SIG-M5 treated with dmso at 0.1 percent for 504 hours (cell line): Measurements from ENCODE around the gene VPS50.

Experiments used
- DNase-seq: peaks from one replicate; lab custom pipeline; 2025; ENCODE audit not compliant: unreplicated experiment; lab: John Stamatoyannopoulos, UW

VPS50 gene, protein sequence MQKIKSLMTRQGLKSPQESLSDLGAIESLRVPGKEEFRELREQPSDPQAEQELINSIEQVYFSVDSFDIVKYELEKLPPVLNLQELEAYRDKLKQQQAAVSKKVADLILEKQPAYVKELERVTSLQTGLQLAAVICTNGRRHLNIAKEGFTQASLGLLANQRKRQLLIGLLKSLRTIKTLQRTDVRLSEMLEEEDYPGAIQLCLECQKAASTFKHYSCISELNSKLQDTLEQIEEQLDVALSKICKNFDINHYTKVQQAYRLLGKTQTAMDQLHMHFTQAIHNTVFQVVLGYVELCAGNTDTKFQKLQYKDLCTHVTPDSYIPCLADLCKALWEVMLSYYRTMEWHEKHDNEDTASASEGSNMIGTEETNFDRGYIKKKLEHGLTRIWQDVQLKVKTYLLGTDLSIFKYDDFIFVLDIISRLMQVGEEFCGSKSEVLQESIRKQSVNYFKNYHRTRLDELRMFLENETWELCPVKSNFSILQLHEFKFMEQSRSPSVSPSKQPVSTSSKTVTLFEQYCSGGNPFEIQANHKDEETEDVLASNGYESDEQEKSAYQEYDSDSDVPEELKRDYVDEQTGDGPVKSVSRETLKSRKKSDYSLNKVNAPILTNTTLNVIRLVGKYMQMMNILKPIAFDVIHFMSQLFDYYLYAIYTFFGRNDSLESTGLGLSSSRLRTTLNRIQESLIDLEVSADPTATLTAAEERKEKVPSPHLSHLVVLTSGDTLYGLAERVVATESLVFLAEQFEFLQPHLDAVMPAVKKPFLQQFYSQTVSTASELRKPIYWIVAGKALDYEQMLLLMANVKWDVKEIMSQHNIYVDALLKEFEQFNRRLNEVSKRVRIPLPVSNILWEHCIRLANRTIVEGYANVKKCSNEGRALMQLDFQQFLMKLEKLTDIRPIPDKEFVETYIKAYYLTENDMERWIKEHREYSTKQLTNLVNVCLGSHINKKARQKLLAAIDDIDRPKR

DNA sequence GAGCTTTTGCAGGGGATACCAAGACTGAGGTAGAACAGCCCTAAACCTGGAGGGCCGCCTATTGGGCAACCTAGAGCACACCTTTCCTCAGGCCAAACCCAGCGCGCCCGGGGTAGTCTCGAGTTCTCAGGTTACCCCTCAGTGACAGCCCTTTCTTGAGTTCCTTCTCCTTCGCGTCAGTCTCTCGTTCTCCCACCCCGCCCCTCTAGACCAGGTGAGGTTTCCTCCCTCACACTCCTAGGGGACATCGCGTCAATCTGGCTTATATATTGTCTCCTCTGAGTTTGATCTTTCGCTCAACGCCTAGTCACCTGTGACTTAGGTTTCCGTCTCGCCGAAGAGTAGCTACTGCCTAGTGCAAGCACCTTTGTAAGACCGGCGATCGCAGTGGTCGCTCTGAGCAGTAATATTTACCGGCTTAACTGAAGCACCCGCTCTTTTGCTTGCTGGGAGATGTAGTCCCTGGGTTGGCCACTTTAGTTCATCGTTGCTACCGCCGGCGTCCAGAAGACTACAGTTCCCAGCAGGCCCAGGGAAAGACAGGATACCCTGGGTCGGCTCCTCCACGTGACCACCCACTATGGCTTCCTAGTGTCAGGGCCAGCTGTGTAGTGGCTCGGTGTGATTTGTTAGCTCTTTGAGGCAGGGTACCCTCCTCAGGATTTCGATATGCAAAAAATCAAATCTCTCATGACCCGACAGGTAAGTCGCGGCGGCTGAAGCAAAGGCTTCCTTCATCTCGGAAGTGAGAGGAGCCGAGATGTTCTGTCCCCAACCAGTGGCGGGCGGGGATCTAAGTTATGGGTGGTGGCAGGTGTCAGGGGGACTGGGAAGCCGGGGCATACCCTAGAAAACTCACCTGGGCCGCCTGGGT is at the start of gene VPS50:
VPS50 (plus strand) TSS at position 568 of the 874 bp plus-strand sequence; CDS start at position 670, 102 bp downstream.
- peak; percentile 98 for DNase-seq

DNA sequence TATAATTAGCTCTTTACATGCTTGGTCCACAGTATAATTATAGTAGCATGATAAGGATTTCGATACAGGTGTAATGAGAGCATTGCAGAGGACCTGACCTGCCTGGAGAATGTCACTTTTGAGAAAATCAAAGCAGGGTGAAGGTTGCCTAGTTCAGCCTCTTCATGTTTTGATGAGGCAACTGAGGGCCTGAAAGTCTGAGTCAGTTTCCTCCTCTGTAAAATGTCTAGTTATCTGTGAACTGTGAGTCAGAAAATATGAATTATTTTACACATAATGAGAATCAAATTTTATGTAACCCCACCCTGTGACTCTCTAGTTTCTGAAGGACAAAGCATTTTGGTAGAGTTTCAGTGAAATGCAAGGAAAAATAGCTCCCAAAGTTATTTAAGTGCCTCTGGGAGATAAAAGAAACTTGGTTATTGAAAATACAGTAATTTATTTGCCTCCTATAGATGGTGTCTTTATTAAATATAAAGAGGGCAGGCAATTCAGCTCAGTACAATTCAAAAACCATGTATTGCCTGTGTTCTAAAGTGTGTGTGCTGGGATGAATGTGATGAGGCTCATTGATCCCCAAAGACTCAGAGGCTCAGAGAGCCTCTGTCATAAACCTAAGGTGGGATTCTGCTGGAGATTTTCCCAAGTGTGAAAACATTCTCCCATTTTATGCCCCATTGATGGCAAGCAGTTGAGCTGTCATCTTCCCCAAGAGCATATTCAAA is 46.7 kb upstream of the VPS50 start:
- DNase-seq: no peak

DNA sequence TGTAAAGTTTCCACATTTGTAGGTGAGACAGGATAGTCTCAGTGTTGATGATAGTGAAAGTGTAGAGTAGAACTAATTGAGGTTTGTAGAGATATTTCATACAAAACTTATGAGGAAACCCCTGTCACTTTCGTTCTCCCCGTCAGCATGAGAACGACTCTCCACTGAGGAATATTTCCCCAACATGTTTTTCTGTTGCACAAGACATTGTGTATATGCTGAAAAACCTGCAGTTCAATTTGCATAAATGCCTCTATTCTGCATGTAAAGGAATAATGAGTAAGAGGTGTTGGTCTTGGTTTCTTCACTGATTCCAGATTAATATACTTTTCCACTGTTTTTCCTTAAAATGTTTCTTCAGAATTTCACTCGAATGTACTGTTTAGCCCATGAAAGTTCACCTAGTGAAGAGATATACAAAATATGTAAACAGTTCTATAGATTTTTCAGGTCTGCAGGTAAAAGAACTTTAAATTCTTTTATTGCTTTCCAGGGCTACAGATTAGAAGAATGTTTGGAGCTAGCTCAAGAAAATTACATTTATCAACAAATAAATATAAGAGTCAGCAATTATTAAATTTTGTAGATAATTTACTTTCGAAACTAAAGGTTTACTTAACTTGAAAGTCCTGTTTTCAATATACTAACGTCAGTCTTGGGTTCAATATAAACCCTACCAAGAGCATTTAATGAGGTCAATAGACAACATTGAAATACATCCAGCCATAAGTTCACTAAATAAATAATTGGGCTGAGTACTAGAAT is 43.1 kb upstream of the VPS50 start:
- DNase-seq: no peak

GRCh38 chr7:93194386-93194785 is 37.8 kb upstream of the VPS50 start:
- DNase-seq: no peak

DNA sequence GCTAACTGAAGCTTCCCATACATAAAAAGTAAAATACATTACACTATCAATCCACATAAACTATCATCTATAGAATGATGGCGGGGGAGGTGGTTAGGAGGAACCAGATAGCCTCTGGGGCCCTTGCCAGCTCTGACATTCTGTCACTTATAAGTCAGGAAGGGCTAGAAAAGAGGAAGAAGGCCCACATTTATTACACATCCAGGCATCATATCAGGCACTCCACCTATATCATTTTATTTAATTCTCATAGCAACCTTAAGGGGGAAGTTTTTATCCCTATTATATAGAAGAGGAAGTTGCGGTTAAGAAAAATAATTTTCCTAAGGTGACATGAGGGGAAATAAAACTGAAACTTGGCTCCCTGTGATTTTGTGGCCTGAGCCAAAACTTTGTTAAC is 35.8 kb upstream of the VPS50 start:
- DNase-seq: no peak

- no peak for DNase-seq
Measured at GRCh38 chr7:93198472-93198871, 33.7 kb upstream of the VPS50 start.

GRCh38 chr7:93202594-93203250 is 29.4 kb upstream of the VPS50 start:
- no peak for DNase-seq

DNA sequence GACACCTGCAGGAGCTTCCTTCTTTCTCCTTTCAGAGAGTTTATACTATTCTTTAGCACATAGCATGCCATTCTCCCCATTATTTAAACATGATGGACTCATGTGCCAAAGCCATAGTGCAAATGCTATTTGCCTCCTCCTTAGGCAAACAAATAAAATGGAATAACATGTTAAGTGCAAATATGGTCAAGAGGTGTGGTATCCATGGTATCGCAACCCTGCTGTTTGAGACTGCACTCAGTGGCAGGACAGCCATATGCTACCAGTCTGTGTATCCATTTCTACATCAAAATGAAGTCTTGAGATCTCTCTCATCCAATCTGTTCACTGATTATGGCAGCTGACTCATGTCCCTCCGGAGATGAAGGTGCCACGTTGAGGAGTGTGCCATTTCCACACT is 28.7 kb upstream of the VPS50 start:
- DNase-seq: no peak

GRCh38 chr7:93205046-93205445 is 27.1 kb upstream of the VPS50 start:
- no peak for DNase-seq

- no peak for DNase-seq
Measured at GRCh38 chr7:93211228-93211818, 20.8 kb upstream of the VPS50 start.

DNA sequence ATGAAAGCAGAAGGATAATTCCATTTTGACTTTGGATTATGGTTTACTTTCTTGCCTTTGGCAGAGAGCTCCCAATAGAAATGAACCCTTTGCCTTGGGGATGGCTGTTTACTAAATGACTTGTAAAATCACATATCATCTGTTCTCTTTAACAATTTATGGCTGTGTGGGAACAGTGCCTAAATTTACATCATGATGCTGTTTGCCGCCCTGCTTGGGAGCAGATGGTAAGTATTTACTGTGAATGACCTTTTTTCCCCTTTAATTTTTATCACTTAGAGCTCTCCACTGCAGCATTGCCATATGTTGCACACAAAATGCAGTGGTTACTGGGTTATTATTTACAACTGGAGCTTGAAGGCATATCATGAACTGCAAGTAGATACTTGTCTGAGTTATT is 19.3 kb upstream of the VPS50 start:
- DNase-seq: no peak

- no peak for DNase-seq
Measured at GRCh38 chr7:93218997-93219827, 13.0 kb upstream of the VPS50 start.

DNA sequence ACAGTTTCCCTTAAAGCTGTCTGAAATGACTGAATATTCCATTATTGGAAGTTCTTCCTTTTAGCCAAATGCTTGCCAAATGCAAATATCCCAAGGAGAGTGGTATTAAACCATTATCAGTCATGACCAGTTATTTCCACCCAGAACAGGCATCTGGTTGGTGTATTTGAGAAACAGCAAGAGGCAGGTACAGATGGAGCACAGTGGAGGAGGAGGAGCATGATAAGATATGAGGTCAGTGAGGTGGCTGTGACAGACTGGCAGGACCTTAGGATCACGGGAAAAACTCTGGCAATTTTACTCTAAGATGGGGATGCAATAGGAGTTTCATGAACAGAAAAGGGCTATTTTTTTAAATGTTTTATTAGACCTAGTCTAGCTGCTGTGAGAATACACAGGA is 12.3 kb upstream of the VPS50 start:
- DNase-seq: no peak

DNA sequence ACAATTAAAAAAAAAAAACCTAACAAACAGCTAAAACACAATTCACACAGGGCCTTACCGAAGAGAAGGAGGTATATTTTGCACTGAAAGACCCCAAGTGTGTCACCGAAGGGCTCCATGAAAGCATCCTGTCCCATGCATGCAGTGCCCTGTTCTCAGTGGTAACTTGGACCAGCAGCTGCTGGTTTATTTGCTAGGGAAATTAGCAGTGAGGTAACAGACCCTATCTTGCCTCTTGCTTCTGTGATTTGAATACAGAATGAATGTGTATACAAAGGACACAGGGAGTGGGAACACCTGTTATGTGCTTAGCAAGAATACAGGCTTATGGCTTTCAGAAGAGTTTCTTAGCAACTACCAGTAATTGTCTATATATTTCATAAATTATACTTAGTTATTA is 5.9 kb upstream of the VPS50 start, which contains the start of gene HEPACAM2:
HEPACAM2 (minus strand) TSS at position 160 of the 400 bp plus-strand sequence.
- DNase-seq: no peak

DNA sequence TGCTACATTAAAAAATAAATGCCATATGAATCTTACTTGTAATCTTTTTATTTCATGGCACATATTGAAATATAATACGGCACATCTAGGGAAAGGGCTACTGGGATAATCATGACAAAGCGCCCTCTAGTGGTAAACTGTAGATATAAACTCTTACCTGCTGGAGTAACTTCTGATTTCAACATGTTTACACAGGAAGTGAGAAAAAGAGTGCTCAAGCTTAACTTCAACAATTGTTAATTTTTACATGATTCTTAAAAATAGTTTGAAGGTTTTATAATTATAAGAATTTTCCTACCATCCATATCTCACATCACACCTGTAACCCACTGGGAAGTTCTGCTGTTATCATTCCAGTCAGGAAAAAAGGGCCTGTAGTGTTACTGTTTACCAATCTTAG is 3.9 kb upstream of the VPS50 start:
- peak; percentile 74 for DNase-seq

- peak; percentile 7 for DNase-seq
Measured at GRCh38 chr7:93231259-93231658, 907 bp upstream of the VPS50 start.

DNA sequence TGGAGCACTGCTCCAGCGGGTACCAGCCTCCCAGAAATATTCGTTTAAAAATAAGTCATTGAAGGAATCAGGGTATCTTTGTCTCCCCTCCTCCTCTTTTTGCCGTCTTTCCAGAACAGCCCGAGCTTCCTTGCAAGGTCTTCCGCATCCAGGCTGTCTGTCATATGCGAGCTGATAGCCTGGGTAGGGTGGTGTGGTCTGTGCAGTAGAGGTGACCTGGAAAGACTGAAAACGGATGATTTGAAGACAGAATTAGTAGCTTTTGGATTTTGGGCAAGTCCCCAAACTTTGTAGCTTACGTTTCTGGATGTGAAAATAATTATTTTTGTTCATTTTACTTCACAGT is 480 bp downstream of the VPS50 start:
- peak; percentile 31 for DNase-seq

GRCh38 chr7:93235541-93235940 is 3.4 kb downstream of the VPS50 start:
- DNase-seq: no peak
